HG02840 (cell line): ENCODE data around the gene MRNIP.

ENCODE experiments used
- ATAC-seq: cut with Tn5 transposase; IDR thresholded peaks from one replicate; pipeline ENCODE4 v1.9.1; 2021; ENCODE audit warnings: mild to moderate bottlenecking, moderate library complexity, moderate number of reproducible peaks; ENCODE audit not compliant: unreplicated experiment, low FRiP score

MRNIP gene

DNA sequence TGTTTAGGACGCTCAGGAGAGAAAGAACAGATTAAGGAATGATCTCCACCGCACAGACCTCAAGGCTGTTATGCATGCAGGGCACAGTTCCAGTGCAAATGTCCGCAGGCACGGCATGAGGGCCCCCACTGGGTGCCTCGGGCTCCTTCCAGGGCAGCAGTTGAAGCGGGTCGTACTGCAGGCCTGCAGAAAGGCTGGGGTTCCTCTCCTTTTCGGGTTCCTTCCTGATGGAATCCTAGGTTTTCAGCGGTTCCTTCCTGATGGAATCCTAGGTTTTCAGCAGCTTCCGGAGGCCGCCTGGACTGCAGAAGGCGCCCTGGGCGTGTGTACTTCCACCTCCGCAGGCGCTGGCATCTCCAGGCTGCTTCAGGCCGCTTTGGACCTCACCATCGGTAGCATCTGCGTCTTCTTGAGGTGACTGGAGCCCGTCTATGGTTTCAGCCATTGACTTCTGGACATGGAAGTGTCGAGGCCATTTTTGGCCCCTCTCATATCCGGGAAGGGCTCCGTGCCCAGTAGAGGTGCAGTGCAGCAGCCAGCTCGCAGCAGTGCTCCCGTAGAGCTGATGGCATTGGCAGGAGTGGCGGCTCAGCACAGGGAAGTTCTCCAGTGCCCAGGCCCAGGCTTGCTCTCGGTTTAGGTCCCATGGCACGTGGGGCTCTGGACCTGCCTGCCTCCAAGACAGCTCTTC, 46.3 kb downstream of the MRNIP start:
- ATAC-seq, result no peak

GRCh38 chr5:179806250-179807048, 52.2 kb downstream of the MRNIP start, which contains the start of gene MGAT4B:
TSS of gene MGAT4B (minus strand) at chr5:179806866. CDS start at chr5:179806583, 283 bp downstream.
- ATAC-seq, result peak; percentile 68

DNA sequence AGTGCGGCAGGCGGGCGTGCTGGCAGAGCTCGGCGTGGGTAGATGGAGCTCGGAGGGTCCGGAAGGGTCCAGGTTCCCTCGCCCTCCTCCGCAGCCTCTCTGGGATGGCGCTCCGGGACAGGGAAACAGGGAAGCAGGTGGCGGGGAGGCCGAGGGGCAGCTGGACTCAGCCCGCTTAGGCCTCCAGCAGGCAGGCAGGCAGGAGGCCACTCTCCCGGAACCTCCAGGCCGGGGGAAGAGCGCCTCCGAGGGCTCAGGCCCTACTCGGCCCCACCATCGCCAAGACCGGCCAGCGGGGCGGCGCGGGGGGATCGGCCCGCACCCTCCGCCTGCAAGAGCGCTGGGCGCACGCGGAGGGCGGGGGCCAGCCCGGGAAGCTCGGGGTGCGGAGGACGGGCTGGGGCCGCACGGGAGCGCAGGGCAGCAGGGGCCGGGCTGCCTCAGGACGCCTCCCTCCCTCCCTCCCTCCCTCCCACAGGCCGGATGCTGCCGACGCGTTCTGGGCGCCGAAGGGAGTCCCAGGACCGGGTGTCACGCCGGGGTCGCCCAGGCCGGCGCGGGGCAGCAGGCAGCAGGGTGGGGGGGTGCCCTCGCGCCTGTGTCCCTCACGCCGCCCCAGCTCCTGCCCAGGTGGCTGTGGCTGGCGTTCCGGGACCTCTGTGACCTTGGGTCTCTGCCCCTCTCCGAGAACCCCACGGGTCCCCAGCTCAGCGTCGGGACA, 52.9 kb downstream of the MRNIP start:
- peak; percentile 24 for ATAC-seq

- no peak for ATAC-seq
Measured at GRCh38 chr5:179805070-179805528, 53.5 kb downstream of the MRNIP start.

DNA sequence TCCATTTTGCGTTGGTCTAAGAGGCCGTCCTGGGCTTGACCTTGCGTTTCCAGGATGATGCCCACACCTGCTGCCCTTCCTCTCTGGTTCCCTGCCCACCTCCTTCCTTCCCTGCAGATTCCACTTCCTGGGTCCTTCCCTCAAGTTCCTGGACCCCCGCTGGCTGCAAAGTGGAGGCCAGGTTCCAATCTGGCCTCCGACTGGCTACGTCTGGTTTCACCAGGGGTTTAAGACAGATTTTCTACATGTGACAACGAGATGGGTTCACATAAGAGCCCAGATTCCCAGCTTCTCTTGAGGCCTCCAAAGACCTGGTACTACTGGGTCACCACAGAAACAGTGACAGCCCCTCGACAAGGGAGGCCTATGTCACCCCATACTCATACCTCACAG, 54.1 kb downstream of the MRNIP start:
- no peak for ATAC-seq

DNA sequence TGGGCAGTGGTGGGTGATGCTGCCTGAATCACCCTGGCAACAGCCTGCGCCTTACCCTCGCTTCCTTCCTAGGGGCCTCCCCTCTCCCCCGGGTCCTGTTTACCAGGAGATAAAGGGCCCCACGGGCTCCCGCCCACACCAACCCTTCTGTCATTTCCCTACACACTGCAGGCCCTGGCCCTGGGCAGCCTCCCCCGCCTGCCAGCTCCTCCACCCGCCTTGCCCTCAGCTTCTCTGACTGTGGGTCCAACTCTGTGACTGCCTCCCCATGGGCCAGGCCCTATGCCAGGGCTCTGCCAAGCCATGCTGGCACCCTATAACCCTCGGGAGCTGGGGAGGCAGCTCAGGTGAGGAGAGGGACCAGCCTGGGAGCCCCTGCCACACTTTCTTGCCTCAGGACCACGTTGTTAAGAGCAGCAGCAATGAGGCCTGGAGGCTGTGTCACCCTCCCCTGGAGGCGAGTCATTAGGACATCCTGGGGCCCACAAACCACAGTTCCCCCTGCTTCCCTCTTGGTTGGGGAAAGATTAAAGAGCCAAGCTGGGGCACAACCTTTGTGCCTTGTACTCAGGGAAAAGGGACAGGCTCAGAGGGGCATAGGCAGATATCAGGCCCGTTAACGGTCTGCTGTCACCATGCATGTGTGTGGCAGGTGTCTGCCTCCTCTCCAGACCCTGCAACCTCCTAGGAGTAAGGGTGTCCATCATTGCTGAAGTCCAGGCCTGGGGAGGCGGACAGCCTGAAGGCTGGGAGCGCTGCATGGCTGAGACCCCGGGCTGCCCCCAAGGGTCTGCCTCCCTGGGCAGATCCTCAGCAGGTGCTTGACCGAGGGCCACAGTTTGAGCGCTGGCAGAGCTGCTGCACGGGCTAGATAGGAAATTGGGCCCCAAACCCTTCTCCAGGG, 54.7 kb downstream of the MRNIP start:
- ATAC-seq, result no peak

- no peak for ATAC-seq
Measured at GRCh38 chr5:179802950-179803562, 55.6 kb downstream of the MRNIP start.

GRCh38 chr5:179802207-179802883, 56.3 kb downstream of the MRNIP start:
- no peak for ATAC-seq

DNA sequence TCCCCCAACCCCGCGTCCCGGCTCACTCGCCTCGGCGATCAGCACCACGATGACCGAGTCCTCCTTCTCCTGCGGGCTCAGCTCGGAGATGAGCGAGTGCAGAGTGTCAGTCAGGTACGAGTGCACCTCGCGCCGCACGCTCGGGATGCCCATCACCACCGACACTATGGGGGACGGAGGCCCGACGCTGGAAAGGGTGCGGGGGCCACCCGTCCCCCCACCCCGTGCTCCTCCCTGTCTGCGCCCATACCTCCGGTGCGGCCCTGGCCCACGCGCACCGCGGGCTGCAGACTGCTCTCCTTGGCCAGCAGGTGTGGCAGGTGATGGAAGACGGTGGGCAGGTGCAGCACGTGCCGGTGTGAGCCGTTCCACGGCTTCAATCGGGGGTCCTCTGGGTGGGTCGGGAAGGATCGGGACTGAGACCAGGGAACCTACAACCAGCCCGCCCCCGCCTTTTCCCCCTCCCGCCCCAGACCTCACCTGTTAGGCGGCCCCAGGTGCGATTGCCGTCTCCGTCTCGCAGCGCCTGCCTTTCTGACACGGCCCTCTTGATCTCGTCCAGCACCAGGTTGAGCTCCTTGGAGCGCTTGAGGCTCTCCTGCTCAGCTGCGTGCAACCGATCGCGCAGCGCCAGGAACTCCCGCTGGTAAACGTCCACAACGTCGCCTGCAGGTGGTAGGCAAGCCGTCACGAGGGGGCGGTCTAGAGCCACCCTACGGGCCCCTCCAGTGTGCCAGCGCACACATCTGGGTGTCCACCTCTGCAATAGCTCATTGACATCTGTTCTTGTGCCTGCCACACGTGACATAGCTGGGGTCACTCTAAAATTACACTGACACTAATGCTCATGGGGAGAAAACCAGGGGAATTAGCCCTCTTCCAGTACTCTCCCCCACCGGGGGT, 57.1 kb downstream of the MRNIP start:
- ATAC-seq, result no peak

GRCh38 chr5:179800696-179801201, 57.9 kb downstream of the MRNIP start:
- no peak for ATAC-seq

GRCh38 chr5:179800071-179800695, 58.4 kb downstream of the MRNIP start:
- ATAC-seq, result no peak

GRCh38 chr5:179799644-179799973, 59.0 kb downstream of the MRNIP start:
- ATAC-seq, result no peak

GRCh38 chr5:179798771-179799643, 59.6 kb downstream of the MRNIP start:
- no peak for ATAC-seq

GRCh38 chr5:179798144-179798770, 60.4 kb downstream of the MRNIP start:
- no peak for ATAC-seq

DNA sequence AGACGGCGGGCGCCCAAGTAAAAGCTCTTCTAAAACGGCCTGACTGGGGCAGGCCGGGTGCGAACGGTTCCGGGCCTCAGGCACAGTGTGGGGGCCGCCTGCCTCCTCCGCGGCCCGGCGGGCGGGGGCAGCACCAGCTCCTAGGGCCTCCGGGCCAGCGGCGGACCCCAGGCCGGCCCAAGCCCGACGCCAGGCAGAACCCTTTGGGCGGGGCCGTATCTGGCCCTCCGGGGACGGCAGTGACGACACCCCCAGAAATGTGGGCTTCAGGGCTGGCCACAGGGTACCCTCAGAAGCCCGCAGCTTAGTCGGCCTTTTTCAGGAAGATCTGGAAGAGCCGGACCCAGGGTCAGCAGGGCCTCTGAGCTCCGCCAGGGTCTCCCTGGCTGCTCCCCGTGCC, 60.9 kb downstream of the MRNIP start:
- no peak for ATAC-seq
